MCF 10A (cell line): Measurements from ENCODE around the gene ODC1. TPM values are rescaled to one million over a fixed set of nuclear protein-coding genes. Genes with fewer than 3 reads are reported as not detected.

ENCODE experiments used
- BruUV-seq: library from RNA; stranded (reverse); fragments of 400-500 nt; replicated peaks from 2 replicates; lab custom pipeline; 2021; lab: Mats Ljungman, UMichigan
- CTCF ChIA-PET: fragments of 300-600 bp; sonication (Branson Sonifier 250); formaldehyde crosslinking; extraction: SDS; loops from one replicate; lab custom pipeline; 2021; ENCODE audit warnings: antibody characterized with exemption, inconsistent platforms; lab: Yijun Ruan, JAX
- POLR2A ChIA-PET: fragments of 300-600, 350-650 bp; sonication (Branson Sonifier 250); formaldehyde crosslinking; extraction: SDS; loops from one replicate; lab custom pipeline; 2020; ENCODE audit warnings: antibody characterized with exemption, inconsistent platforms; lab: Yijun Ruan, JAX
- DNase-seq: peaks from one replicate; pipeline ENCODE4 v3.0.0-alpha.2; 2018; ENCODE audit not compliant: unreplicated experiment
- H3K27ac Mint-ChIP-seq: one replicate; pipeline ENCODE4 v1.8.0; 2022; ENCODE audit warnings: mild to moderate bottlenecking, low read depth, mixed read lengths; ENCODE audit not compliant: unreplicated experiment
- H3K27me3 Mint-ChIP-seq: one replicate; pipeline ENCODE4 v1.8.0; 2022; ENCODE audit warnings: mixed read lengths; ENCODE audit not compliant: insufficient read depth, unreplicated experiment
- H3K36me3 Mint-ChIP-seq: one replicate; pipeline ENCODE4 v1.8.0; 2022; ENCODE audit warnings: mild to moderate bottlenecking, moderate library complexity, mixed read lengths; ENCODE audit not compliant: insufficient read depth, unreplicated experiment
- H3K4me1 Mint-ChIP-seq: one replicate; pipeline ENCODE4 v1.8.0; 2022; ENCODE audit warnings: mixed read lengths; ENCODE audit not compliant: insufficient read depth, unreplicated experiment
- H3K4me3 Mint-ChIP-seq: one replicate; pipeline ENCODE4 v1.8.0; 2022; ENCODE audit warnings: mild to moderate bottlenecking, moderate library complexity, mixed read lengths; ENCODE audit not compliant: unreplicated experiment
- H3K9me3 Mint-ChIP-seq: one replicate; pipeline ENCODE4 v1.8.0; 2022; ENCODE audit warnings: mixed read lengths; ENCODE audit not compliant: unreplicated experiment
- intact Hi-C: fragments of 100-400 bp; cut with micrococcal nuclease; formaldehyde crosslinking; loops from 2 replicates; pipeline ENCODE4 v1.14.1; 2022
- total RNA-seq: library from RNA; stranded (reverse); gene quantifications from 2 replicates; pipeline ENCODE4 v1.2.3, GENCODE V29; 2022
- TF ChIP-seq, protein P1 (sequence below): fragments of 200-600 bp; IDR thresholded peaks from one replicate; pipeline ENCODE4 v1.8.0; 2022; ENCODE audit warnings: antibody characterized with exemption, mild to moderate bottlenecking; ENCODE audit not compliant: unreplicated experiment

ODC1 gene
- total RNA-seq, 1 experiment from 2014 or later = 341 TPM

DNA sequence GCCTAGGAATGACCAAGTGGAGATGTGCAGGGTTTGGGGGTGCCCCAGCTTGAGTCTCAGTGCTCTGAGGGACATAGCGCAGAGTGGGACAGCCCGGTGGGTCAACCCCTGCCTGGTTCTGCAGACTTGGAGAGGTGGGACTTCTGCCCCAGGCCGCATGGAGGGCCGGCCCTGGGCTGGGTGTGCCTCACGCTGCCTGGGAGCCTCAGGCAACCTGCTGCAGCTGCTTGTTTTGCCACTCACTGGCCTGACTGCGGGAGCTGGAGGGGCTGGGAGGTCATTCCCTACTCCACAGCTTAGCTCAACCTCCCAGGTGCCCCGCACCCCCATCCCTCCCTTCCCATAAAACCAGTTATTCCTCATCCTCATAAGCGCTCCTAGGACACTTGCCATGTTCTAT is 33.1 kb downstream of the ODC1 start:
- POLR2A ChIA-PET = interaction anchor here (0.8 kb wide), 1 partner anchor 21 kb away, joined by 3 read pairs; no protein-coding TSS in a partner anchor
- BruUV-seq = no TSS peak
- CTCF ChIA-PET = interaction anchor here (0.6 to 3.8 kb wide), 4 partner anchors 20 to 297 kb away, joined by 3 to 22 read pairs (median 6); no protein-coding TSS in a partner anchor
- H3K4me3 Mint-ChIP-seq = no peak overlapping the region
- no peak for DNase-seq
- TF ChIP-seq, protein P1, sequence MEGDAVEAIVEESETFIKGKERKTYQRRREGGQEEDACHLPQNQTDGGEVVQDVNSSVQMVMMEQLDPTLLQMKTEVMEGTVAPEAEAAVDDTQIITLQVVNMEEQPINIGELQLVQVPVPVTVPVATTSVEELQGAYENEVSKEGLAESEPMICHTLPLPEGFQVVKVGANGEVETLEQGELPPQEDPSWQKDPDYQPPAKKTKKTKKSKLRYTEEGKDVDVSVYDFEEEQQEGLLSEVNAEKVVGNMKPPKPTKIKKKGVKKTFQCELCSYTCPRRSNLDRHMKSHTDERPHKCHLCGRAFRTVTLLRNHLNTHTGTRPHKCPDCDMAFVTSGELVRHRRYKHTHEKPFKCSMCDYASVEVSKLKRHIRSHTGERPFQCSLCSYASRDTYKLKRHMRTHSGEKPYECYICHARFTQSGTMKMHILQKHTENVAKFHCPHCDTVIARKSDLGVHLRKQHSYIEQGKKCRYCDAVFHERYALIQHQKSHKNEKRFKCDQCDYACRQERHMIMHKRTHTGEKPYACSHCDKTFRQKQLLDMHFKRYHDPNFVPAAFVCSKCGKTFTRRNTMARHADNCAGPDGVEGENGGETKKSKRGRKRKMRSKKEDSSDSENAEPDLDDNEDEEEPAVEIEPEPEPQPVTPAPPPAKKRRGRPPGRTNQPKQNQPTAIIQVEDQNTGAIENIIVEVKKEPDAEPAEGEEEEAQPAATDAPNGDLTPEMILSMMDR = no peak
- peaks cover 19% of the 10 kb centered on the region for H3K4me1 Mint-ChIP-seq
- peaks cover 42% of the 10 kb centered on the region for H3K36me3 Mint-ChIP-seq
- no peaks in the 10 kb centered on the region for H3K9me3 Mint-ChIP-seq
- intact Hi-C loops = no loop called here
- H3K27ac Mint-ChIP-seq = no peak overlapping the region
- no peaks in the 10 kb centered on the region for H3K27me3 Mint-ChIP-seq

- Mint-ChIP-seq H3K36me3 (peaks cover 43% of the 10 kb centered on the region), H3K4me3 (no peak overlapping the region), H3K27ac (peak overlapping the region; percentile 66), H3K27me3 (no peaks in the 10 kb centered on the region), H3K4me1 (peaks cover 19% of the 10 kb centered on the region), H3K9me3 (no peaks in the 10 kb centered on the region)
- ChIA-PET CTCF (interaction anchor here (0.6 to 3.8 kb wide), 4 partner anchors 21 to 272 kb away, joined by 3 to 22 read pairs (median 6); no protein-coding TSS in a partner anchor), POLR2A (interaction anchor here (0.8 kb wide), 1 partner anchor 21 kb away, joined by 3 read pairs; no protein-coding TSS in a partner anchor)
- TF ChIP-seq, protein P1 = no peak
- DNase-seq = peak; percentile 43
- no TSS peak for BruUV-seq
- intact Hi-C loops = no loop called here
Measured at GRCh38 chr2:10414591-10414990, 33.5 kb downstream of the ODC1 start.

DNA sequence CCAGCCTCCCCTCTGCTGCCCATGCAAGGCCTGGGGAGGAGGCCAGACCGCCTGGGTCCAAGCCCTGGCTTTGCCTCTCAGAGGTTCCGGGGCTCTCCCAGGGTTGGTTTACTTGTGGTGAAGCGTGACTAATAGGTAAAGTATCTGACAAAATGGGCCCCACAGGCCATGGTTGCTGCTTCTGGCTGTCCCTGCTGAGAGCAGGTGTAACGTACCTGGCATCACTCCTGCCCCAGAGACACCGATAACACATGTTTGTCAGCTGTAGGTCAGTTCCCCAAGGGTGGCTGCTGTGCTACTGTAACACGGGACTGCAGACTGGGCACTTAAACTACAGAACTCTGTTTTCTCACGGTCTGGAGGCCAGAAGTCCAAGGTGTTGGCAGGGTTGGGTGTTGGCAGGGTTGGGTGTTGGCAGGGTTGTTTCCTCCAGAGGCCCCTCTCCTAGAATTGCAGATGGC is 34.1 kb downstream of the ODC1 start:
- Mint-ChIP-seq H3K36me3 (peaks cover 43% of the 10 kb centered on the region), H3K4me1 (peaks cover 20% of the 10 kb centered on the region), H3K4me3 (no peak overlapping the region), H3K27me3 (no peaks in the 10 kb centered on the region), H3K9me3 (no peaks in the 10 kb centered on the region), H3K27ac (peak overlapping the region; percentile 66)
- ChIA-PET CTCF (interaction anchor here (0.7 to 3.8 kb wide), 4 partner anchors 21 to 271 kb away, joined by 3 to 22 read pairs (median 6); no protein-coding TSS in a partner anchor), POLR2A (no interaction called here)
- BruUV-seq = no TSS peak
- intact Hi-C loops = no loop called here
- TF ChIP-seq, protein P1 = no peak
- DNase-seq = peak; percentile 79

DNA sequence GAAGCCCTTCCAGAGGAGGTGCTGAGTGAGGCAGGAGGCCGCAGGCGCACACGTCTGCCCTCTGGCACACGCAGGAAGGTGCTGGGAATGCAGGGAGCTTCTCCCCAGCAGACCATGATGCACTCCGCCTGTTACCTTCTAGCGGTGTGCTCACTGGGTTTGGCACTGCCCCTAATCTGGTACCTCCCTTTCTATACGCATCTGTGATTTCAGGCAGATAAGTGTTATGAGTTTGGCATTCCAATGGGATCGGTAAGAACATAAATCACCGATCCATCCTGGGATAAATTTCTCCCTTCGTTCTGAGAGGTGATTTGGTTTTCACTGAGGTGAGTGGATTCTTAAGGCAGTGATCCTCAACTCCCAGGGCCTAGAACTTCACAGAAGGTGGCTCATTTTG is 34.6 kb downstream of the ODC1 start:
- POLR2A ChIA-PET = no interaction called here
- H3K27ac Mint-ChIP-seq = peak overlapping the region; percentile 66
- no peaks in the 10 kb centered on the region for H3K9me3 Mint-ChIP-seq
- H3K27me3 Mint-ChIP-seq = no peaks in the 10 kb centered on the region
- CTCF ChIA-PET = interaction anchor here (0.7 to 1.2 kb wide), 4 partner anchors 115 to 258 kb away, joined by 3 to 5 read pairs (median 4); no protein-coding TSS in a partner anchor
- no peak overlapping the region for H3K4me3 Mint-ChIP-seq
- H3K4me1 Mint-ChIP-seq = peaks cover 25% of the 10 kb centered on the region
- peaks cover 48% of the 10 kb centered on the region for H3K36me3 Mint-ChIP-seq
- no TSS peak for BruUV-seq
- intact Hi-C loops = no loop called here
- TF ChIP-seq, protein P1 = no peak
- DNase-seq = no peak
